ENCODE measurements around the gene ASCL5. TPM values are rescaled to one million over a fixed set of nuclear protein-coding genes. Genes with fewer than 3 reads are reported as not detected.

ASCL5 gene
- total and polyA plus RNA-seq, 2 of the 13 experiments (the other 11 are each of a cell fraction or from before 2014, with no cell fraction given): not detected

DNA sequence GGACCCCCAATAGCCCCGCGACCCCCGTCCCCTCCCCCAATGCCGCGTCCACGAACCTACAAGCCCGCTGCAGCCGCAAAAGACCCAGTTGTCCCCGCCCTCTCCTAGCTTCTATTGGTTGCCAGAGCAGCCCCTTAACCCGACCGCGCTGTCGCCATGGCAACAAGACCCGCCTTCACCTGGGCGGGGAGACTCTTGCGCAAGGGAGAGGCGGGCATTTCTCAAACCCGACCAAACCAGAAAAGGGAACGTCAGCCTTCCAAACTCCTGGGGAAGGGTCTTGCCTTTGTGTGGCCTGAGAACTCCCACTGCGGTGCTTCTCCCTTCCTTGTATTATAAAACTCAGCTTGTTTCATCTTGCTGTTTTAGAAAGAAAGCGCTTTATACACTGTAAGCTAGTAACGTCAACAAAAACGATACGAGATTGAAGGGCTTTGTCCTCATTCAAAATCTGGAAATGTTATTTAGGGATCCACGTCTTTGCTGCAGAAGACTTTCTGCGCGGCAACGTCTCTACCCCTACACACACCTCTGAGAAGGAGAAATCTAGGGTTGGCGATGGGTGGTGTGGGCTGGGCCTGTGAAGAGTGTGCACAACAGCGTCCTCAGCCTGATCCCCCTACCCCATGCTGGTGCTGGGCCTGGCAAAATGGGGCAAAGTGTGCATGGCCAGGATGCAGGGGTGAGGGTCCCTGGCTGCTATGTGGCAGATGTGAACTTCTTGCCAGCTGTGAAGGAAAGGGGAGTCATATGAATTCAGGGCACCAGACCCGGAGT is 27.6 kb upstream of the ASCL5 start, which contains the start of gene TMEM9 (continued):
- TF ChIP-seq KMT2A (CRISPR knock-in tag; IDR thresholded peaks at IDR 0.05): no peak; the same call in 1 of the 2 replicates
- TF ChIP-seq GFI1 (CRISPR knock-in tag; IDR thresholded peaks at IDR 0.05; ENCODE audit: borderline replicate concordance): 0 out of 2 replicates have a peak, but pooled peaks have one; percentile 25
- no peak for TF ChIP-seq REL (CRISPR knock-in tag; conservative IDR thresholded peaks at IDR 0.05)
- no peak for TF ChIP-seq SOX5 (CRISPR knock-in tag; IDR thresholded peaks at IDR 0.05; ENCODE audit: borderline replicate concordance)
- TF ChIP-seq, protein P1, sequence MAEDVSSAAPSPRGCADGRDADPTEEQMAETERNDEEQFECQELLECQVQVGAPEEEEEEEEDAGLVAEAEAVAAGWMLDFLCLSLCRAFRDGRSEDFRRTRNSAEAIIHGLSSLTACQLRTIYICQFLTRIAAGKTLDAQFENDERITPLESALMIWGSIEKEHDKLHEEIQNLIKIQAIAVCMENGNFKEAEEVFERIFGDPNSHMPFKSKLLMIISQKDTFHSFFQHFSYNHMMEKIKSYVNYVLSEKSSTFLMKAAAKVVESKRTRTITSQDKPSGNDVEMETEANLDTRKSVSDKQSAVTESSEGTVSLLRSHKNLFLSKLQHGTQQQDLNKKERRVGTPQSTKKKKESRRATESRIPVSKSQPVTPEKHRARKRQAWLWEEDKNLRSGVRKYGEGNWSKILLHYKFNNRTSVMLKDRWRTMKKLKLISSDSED (CRISPR knock-in tag; IDR thresholded peaks at IDR 0.05): no peak
- no peak for TF ChIP-seq SOX6 (IDR thresholded peaks at IDR 0.05)
- no peak for TF ChIP-seq SOX6 (CRISPR knock-in tag; IDR thresholded peaks at IDR 0.05)
- TF ChIP-seq SRSF1 (optimal IDR thresholded peaks at IDR 0.05; ENCODE audit: low read depth, low read length): no peak
- TF ChIP-seq RARA (CRISPR knock-in tag; IDR thresholded peaks at IDR 0.05): no peak
- TF ChIP-seq, protein P2, sequence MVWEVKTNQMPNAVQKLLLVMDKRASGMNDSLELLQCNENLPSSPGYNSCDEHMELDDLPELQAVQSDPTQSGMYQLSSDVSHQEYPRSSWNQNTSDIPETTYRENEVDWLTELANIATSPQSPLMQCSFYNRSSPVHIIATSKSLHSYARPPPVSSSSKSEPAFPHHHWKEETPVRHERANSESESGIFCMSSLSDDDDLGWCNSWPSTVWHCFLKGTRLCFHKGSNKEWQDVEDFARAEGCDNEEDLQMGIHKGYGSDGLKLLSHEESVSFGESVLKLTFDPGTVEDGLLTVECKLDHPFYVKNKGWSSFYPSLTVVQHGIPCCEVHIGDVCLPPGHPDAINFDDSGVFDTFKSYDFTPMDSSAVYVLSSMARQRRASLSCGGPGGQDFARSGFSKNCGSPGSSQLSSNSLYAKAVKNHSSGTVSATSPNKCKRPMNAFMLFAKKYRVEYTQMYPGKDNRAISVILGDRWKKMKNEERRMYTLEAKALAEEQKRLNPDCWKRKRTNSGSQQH (CRISPR knock-in tag; IDR thresholded peaks at IDR 0.05; ENCODE audit: low read depth): no peak
- peak; percentile 45; the same call in 1 of the 2 replicates for TF ChIP-seq KDM5A (IDR thresholded peaks at IDR 0.05; ENCODE audit: borderline replicate concordance, low read length)
- TF ChIP-seq, protein P3, sequence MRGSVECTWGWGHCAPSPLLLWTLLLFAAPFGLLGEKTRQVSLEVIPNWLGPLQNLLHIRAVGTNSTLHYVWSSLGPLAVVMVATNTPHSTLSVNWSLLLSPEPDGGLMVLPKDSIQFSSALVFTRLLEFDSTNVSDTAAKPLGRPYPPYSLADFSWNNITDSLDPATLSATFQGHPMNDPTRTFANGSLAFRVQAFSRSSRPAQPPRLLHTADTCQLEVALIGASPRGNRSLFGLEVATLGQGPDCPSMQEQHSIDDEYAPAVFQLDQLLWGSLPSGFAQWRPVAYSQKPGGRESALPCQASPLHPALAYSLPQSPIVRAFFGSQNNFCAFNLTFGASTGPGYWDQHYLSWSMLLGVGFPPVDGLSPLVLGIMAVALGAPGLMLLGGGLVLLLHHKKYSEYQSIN (CRISPR knock-in tag; IDR thresholded peaks at IDR 0.05; ENCODE audit: borderline replicate concordance): no peak
- TF ChIP-seq FOXO1 (CRISPR knock-in tag; IDR thresholded peaks at IDR 0.05): no peak
- TF ChIP-seq CREB1 (IDR thresholded peaks at IDR 0.05): peak; percentile 46; the same call in 1 of the 2 replicates
- no peak for TF ChIP-seq CREB1 (CRISPR knock-in tag; IDR thresholded peaks at IDR 0.05)
- TF ChIP-seq WIZ (CRISPR knock-in tag; IDR thresholded peaks at IDR 0.05): no peak
- TF ChIP-seq, protein P4, sequence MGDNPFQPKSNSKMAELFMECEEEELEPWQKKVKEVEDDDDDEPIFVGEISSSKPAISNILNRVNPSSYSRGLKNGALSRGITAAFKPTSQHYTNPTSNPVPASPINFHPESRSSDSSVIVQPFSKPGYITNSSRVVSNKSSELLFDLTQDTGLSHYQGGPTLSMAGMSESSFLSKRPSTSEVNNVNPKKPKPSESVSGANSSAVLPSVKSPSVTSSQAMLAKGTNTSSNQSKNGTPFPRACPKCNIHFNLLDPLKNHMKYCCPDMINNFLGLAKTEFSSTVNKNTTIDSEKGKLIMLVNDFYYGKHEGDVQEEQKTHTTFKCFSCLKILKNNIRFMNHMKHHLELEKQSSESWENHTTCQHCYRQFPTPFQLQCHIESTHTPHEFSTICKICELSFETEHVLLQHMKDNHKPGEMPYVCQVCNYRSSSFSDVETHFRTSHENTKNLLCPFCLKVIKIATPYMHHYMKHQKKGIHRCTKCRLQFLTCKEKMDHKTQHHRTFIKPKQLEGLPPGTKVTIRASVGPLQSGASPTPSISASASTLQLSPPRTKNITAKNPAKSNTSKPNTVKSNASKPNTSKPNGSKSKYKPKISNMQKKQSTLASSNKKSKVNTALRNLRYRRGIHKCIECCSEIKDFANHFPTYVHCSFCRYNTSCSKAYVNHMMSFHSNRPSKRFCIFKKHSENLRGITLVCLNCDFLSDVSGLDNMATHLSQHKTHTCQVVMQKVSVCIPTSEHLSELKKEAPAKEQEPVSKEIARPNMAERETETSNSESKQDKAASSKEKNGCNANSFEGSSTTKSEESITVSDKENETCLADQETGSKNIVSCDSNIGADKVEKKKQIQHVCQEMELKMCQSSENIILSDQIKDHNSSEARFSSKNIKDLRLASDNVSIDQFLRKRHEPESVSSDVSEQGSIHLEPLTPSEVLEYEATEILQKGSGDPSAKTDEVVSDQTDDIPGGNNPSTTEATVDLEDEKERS (CRISPR knock-in tag; IDR thresholded peaks at IDR 0.05): 0 out of 2 replicates have a peak, but pooled peaks have one; percentile 37
- peak; percentile 92 for TF ChIP-seq U2AF2 (IDR thresholded peaks at IDR 0.05; ENCODE audit: low read depth, low read length)
- TF ChIP-seq ZNF562 (CRISPR knock-in tag; IDR thresholded peaks at IDR 0.05; ENCODE audit: borderline replicate concordance): no peak
- TF ChIP-seq TMF1 (CRISPR knock-in tag; IDR thresholded peaks at IDR 0.05; ENCODE audit: low read depth): no peak
- TF ChIP-seq ZEB1 (IDR thresholded peaks at IDR 0.05; ENCODE audit: insufficient replicate concordance, low read depth): no peak
- no peak for TF ChIP-seq ZSCAN25 (CRISPR knock-in tag; IDR thresholded peaks at IDR 0.05)
- TF ChIP-seq, protein P5, sequence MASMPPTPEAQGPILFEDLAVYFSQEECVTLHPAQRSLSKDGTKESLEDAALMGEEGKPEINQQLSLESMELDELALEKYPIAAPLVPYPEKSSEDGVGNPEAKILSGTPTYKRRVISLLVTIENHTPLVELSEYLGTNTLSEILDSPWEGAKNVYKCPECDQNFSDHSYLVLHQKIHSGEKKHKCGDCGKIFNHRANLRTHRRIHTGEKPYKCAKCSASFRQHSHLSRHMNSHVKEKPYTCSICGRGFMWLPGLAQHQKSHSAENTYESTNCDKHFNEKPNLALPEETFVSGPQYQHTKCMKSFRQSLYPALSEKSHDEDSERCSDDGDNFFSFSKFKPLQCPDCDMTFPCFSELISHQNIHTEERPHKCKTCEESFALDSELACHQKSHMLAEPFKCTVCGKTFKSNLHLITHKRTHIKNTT (CRISPR knock-in tag; IDR thresholded peaks at IDR 0.05): no peak
